ENCODE data around the gene LIN9. TPM values are rescaled to one million over a fixed set of nuclear protein-coding genes. Genes with fewer than 3 reads are reported as not detected.

LIN9 gene
- total and polyA plus RNA-seq, 2 of the 13 experiments (the other 11 are each of a cell fraction or from before 2014, with no cell fraction given): 3.0 to 10.0 TPM

DNA sequence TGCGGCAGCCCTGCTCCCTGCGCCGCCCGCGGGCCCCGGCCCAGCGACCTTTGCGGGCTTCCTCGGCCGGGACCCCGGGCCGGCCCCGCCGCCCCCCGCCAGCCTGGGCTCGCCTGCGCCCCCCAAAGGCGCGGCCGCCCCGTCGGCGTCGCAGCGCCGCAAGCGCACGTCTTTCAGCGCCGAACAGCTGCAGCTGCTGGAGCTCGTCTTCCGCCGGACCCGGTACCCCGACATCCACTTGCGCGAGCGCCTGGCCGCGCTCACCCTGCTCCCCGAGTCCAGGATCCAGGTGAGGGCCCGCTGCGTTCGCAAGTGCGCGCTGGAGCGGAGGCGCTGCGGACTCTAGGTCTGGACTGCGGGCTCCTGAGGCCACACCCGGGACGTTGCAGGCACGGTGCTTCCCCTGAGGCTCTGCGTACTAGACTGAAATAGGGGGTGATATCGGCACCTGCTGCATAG lies 85.1 kb downstream of the LIN9 start (continued):
- TF ChIP-seq USF2 (IDR thresholded peaks at IDR 0.05; ENCODE audit: low read depth, low read length) (no peak), USF2 (CRISPR knock-in tag; IDR thresholded peaks at IDR 0.05; ENCODE audit: borderline replicate concordance) (no peak), MXI1 (IDR thresholded peaks at IDR 0.05; ENCODE audit: borderline replicate concordance, low read depth, low read length) (no peak), HES4 (CRISPR knock-in tag; IDR thresholded peaks at IDR 0.05; ENCODE audit: borderline replicate concordance) (peak; percentile 67; the same call in 1 of the 2 replicates), MIER3 (CRISPR knock-in tag; IDR thresholded peaks at IDR 0.05; ENCODE audit: borderline replicate concordance) (no peak), SP4 (CRISPR knock-in tag; IDR thresholded peaks at IDR 0.05) (no peak; the same call in 1 of the 2 replicates), MTA1 (CRISPR knock-in tag; IDR thresholded peaks at IDR 0.05; ENCODE audit: borderline replicate concordance) (no peak), ZNF256 (CRISPR knock-in tag; conservative IDR thresholded peaks at IDR 0.05) (no peak), ZNF34 (CRISPR knock-in tag; IDR thresholded peaks at IDR 0.05; ENCODE audit: borderline replicate concordance) (no peak), RNF2 (conservative IDR thresholded peaks at IDR 0.05; ENCODE audit: low read depth) (no peak), NR2C2 (CRISPR knock-in tag; IDR thresholded peaks at IDR 0.05; ENCODE audit: borderline replicate concordance) (no peak), ZNF652 (CRISPR knock-in tag; IDR thresholded peaks at IDR 0.05; ENCODE audit: borderline replicate concordance, low read depth) (no peak), ZNF362 (CRISPR knock-in tag; IDR thresholded peaks at IDR 0.05; ENCODE audit: borderline replicate concordance) (no peak), FOXJ3 (CRISPR knock-in tag; IDR thresholded peaks at IDR 0.05; ENCODE audit: borderline replicate concordance) (no peak), ZNF558 (CRISPR knock-in tag; IDR thresholded peaks at IDR 0.05; ENCODE audit: borderline replicate concordance) (no peak), GTF3A (CRISPR knock-in tag; conservative IDR thresholded peaks at IDR 0.05) (no peak), ZNF264 (CRISPR knock-in tag; IDR thresholded peaks at IDR 0.05) (no peak), GATAD1 (CRISPR knock-in tag; IDR thresholded peaks at IDR 0.05) (no peak), MTA3 (CRISPR knock-in tag; IDR thresholded peaks at IDR 0.05) (no peak), FOSL1 (CRISPR knock-in tag; IDR thresholded peaks at IDR 0.05; ENCODE audit: borderline replicate concordance) (no peak), SRY (CRISPR knock-in tag; IDR thresholded peaks at IDR 0.05) (peak; percentile 2; the same call in 1 of the 2 replicates), LBX2 (CRISPR knock-in tag; IDR thresholded peaks at IDR 0.05; ENCODE audit: borderline replicate concordance) (no peak), DZIP1 (CRISPR knock-in tag; IDR thresholded peaks at IDR 0.05) (no peak), RELA (CRISPR knock-in tag; IDR thresholded peaks at IDR 0.05) (no peak), BCL6 (CRISPR knock-in tag; IDR thresholded peaks at IDR 0.05) (no peak)
- TF ChIP-seq, protein P1, sequence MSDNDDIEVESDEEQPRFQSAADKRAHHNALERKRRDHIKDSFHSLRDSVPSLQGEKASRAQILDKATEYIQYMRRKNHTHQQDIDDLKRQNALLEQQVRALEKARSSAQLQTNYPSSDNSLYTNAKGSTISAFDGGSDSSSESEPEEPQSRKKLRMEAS (IDR thresholded peaks at IDR 0.05): no peak
